HG03342 (cell line): ENCODE data around the gene WDFY3.

ENCODE experiments used
- ATAC-seq: cut with Tn5 transposase; IDR thresholded peaks from one replicate; pipeline ENCODE4 v1.9.1; 2021; ENCODE audit warnings: mild to moderate bottlenecking, moderate library complexity; ENCODE audit not compliant: unreplicated experiment

The WDFY3 gene

DNA sequence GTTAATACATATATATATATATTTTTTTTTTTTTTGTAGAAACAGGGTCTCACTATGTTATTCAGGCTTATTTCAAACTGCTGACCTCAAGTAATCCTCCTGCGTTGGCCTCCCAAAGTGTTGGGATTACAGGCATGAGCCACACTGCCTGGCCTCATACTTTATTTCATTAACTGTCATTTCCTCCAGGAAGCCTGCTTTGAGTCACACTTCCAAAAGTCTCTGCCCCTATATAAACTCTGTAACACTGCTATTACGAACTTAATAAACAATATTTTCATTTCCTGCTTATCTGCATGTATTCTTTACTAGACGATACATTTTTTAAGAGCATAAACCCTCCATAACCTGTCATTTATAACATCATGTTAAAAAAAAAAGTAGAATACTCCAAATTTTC lies 167.2 kb downstream of the WDFY3 start:
- no peak for ATAC-seq

DNA sequence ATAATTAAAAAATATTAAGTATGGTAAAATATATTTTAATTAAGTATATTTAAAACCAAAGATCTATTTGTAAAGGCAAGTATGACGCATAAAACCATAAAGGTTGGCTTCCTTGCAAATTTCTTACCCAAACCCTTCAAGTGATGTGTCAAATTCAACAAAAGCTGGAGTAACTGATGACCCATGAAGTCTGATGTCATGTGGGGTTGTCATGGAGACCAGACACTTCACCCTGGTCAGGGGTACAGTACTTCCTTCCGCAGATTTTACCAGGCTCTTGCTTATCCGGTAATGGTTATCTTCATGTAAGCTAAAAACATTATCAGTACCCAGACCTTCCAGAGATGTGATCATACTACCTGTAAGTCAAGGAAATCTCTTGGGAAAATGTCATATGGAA lies 170.1 kb downstream of the WDFY3 start:
- no peak for ATAC-seq

DNA sequence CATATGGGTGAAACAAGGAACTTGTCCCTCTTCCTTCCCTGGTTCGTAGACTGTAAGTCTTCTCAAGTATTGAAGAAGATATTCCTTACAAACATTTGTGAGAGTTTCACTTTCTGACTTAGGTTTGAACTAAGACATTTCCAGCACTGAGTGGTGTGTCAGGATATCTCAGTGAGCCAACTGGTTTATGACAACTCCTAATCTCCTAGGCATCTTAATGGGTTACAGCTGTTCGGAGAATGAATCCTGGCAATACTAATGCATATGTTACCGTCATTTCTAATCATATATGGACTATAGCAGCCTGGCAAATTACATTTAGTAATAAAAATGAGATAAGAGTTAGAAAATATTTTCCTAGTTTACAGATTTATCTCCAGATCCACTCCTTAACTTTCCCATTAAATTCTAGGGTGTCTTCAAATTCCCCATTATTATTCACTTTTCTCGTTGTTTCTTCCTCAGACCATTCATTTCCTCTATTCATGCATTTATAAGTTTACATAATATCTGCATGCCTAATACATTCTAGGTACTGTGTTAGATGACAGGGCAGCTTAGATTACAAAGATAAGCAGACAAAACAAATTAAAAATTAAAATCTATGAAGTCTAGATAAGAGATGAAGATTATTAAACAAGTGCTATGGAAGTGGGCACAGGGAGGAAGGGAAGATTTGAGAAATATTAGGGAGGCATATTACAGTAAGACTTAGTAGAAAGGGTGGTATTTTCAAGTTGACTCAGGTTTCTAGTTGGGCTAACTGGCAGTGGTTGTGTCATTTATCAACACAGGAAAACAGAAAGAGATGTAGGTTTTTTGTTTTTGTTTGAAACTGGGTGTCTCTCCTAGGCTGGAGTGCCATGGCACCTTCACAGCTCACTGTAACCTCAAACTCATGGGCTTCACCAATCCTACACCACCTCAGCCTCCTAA lies 173.9 kb downstream of the WDFY3 start:
- ATAC-seq = no peak

- no peak for ATAC-seq
These were observed 175.5 kb downstream of the WDFY3 start for GRCh38 chr4:84790769-84791565.

GRCh38 chr4:84786478-84786877 lies 180.0 kb downstream of the WDFY3 start:
- no peak for ATAC-seq

- ATAC-seq = no peak
These were observed 184.0 kb downstream of the WDFY3 start for GRCh38 chr4:84782517-84782916.

DNA sequence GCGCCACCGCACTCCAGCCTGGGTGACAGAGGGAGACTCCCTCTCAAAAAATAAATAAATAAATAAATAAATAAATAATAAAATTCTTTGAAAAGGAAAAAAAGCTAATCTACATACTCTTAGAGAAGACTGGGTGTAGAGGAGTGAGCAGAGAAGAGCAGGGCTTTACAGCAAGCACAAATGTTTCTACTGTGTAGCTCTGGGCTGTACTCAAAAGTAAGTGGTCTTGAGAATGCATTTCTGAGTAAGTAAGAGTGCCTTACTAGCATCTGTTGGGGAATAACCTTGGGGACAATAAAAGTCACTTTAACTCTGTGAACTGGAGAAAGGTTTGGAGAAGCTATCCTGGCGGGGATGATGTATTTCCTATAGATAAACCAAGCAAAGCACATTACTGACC lies 185.8 kb downstream of the WDFY3 start:
- no peak for ATAC-seq

DNA sequence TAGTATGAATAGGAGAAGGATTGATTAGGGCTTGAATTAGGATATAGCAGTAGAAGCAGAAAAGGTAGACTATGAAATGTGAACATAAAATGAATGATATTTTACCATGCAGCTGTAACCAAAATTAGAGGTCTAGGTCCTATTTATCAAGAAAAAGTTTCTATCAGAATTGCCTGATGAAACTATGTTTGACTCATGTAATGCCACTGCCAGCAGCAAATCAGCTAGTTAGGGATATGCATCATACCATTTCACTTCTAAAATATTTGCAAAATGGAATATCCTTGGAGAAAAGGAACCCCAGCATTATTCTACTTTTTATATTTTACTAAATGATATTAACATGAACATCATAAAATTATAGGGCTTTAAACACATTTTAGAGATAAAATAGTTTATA lies 188.4 kb downstream of the WDFY3 start:
- no peak for ATAC-seq

DNA sequence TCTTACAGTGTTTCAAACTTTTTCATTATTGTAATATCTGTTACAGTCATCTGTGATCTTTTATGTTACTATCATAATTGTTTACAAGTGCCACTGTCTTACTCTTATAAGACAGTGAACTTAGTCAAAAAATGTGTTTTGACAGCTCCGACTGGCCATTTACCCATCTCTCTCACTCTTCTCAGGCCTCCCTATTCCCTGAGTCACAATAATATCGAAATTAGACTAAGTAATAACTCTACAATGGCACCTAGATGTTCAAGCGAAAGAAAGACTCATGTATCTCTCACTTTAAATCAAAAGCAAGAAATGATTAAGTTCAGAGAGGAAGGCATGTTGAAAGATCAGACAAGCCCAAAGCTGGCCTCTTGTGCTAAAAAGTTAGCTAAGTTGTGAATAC lies 199.3 kb downstream of the WDFY3 start:
- ATAC-seq = no peak

DNA sequence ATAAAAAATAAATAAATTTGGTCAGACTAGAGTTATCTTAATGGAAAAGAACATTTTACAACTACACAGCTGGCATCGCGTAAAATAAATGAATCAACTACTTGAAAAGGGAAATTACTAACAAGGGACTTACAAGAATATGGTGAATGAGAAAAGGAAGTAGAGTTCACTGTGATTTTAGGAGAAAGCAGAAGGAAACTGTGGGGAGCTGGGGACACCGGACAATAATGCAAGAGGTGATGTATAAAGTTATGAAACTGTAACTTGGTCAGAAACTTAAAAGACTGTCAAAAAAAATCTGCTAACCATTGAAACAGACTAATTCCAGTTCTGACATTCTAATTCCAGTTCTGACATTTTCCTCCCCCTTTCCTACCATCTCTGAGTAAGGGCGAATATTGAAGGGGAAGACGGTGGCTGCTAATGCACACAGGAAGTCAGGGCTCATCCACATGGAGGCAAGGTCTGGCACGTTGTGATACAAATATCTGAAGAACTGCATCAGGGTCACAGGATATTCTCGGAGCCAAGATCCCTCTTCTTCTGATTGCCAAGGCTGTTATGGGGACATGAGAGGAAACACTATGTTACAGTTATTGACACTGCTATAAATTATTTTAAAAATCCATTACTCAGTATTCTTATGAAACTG lies 213.0 kb downstream of the WDFY3 start:
- no peak for ATAC-seq

DNA sequence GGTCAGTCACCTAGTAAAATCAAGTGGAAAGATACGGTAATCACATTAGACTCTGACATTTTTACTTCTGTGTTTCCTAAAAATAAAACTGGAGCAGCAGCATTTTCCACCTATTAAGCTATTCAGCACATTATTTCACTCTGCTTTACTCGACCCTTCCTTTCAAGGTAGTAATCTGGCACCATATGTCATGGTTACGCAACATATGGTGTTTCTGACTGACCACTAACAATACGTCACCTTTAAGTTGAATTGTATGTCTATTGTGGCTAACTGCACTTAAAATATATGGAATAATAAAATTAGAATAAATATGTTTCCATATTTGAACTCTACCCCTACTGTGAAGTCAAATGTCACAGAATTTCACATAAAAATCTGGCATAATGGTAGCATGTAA lies 214.8 kb downstream of the WDFY3 start:
- ATAC-seq = no peak

DNA sequence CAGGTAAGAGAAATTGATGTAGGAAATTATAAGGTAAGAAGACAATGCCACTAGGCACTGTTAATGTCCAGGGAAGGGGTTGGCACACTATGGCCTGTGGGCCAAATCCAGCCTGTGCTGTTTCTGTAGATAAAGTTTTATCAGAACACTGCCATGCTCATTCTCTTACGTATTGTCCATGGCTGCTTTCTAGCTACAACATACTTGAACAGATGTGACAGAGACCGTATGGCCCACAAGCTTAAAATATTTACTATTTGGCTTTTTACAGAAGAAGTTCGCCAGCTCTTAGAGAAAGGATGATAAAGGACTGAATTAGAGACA lies 215.6 kb downstream of the WDFY3 start:
- ATAC-seq = no peak

- ATAC-seq = peak; percentile 81
These were observed 216.1 kb downstream of the WDFY3 start for GRCh38 chr4:84750260-84750959.

GRCh38 chr4:84740057-84740456 lies 226.4 kb downstream of the WDFY3 start:
- ATAC-seq = no peak

GRCh38 chr4:84738622-84739021 lies 227.9 kb downstream of the WDFY3 start:
- ATAC-seq = no peak

DNA sequence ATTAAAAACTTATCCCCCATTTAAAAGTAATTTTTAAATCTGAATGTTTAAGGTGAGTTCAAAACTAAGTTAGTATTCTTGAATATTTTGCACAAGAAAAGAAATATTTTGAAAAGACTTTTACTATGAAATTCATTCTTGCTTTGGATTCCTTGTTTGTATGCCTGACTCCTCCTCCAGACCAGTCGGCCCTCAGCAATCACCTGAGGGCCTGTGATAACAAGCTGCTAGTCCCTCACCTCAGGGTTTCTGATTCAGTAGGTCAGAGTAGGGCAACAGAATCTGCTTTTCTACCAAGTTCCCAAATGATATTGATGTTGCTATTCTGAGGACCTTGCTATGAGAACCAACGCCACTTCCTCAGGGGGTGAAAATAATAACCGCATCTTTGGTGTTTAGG lies 228.8 kb downstream of the WDFY3 start:
- ATAC-seq = no peak

DNA sequence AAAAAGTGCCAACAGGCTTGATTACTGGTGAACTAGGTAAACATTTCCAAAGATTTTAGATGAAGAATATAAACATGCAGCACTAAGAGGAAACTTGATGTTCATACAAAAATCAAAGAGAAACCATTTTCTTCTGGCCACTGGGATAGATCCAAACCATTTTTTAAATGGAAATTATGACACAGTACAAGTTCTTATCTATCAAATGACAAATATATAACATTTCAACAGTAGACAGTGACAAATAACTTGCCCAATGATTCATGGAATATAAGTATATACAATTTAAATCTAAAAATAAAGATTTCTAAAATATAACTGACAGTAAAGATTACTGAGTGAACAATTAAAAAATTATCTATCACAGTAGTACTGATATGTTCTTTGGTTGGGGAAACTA lies 232.5 kb downstream of the WDFY3 start:
- ATAC-seq = no peak

- no peak for ATAC-seq
These were observed 233.0 kb downstream of the WDFY3 start for GRCh38 chr4:84733343-84734033.

GRCh38 chr4:84730375-84730774 lies 236.1 kb downstream of the WDFY3 start:
- no peak for ATAC-seq

GRCh38 chr4:84727491-84727890 lies 239.0 kb downstream of the WDFY3 start:
- ATAC-seq = no peak
